GM18873 (cell line): Measurements from ENCODE around the gene FRA10AC1.
"Not testable (repeated sequence)": the region's sequence is repeated elsewhere in the genome, so short reads cannot be mapped to it uniquely, and the experiment has no call there.

Source experiments
- ATAC-seq: cut with Tn5 transposase; IDR thresholded peaks from one replicate; pipeline ENCODE4 v1.9.1; 2021; ENCODE audit warnings: mild to moderate bottlenecking, moderate library complexity, moderate number of reproducible peaks; ENCODE audit not compliant: unreplicated experiment, low FRiP score

FRA10AC1 gene

DNA sequence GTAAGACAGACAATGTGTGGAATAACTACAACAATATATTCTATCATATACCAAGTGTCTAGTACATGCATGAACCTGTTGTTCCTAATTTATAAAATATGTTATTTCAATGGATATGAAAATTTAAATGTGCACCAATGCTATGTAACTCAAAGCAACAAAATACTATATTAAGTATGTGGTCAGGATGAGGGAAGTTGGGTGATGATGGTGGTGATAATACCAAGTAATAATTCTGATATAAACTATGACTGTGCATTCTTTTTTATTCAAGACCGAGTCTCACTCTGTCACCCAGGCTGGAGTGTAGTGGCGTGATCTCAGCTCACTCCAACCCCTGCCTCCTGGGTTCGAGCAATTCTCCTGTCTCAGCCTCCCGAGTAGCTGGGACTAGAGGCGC lies 2.1 kb upstream of the FRA10AC1 start:
- no peak for ATAC-seq

GRCh38 chr10:93703841-93704240 lies 1.4 kb upstream of the FRA10AC1 start:
- no peak for ATAC-seq

DNA sequence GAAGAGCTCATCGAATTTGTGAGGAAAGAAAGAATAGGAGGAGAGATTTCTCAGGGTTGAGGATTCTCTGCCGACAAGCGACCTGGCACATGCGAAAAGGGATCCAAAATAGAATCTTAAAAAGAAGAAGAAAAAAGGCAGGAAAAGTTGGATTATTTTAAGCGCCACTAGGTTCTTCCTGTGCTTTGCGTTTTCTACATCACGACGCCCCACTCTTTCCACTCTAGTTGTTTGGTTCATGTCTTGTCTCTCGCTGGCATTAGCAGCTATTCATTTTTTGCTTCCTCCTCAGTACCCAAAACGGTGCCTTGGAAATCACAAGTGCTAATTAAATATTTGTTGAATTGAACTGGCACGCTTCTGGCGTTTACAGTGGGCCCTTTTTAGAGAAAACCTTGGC lies 674 bp upstream of the FRA10AC1 start:
- no peak for ATAC-seq

DNA sequence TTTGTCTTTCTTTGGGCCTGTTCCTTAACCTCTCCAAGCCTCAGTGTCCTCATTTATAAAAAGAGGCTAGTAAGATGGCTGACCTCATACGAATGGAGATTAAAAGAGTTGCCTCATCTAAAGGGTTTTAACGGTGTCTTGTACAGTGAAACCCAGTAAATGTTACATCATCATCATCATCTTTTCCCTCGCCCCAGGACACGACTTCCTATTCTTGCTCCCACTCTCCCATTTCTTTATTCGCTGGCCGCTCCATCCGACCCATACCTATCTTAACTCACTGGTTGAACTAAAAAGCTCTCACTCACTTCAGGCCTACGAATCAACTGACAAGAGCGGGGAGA lies 554 bp downstream of the FRA10AC1 start:
- ATAC-seq = no peak

DNA sequence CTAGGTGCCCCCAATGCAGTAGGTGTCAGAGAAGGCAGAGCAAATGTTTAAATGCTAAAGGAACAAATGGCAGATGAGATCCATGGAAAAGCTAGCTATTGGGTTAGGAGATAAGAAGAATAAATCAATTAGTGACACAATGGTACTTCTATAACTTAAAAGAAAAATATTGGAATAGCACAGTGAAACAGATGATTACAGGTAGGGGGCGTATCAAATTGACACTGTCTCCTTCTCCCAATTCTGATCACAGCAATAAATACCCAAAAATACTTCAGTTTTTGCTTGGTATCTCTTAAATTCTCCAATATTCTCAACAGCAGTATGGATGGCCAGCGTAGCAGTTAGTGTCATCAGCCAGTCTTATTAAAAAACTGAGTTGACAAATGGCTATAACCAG lies 5.2 kb downstream of the FRA10AC1 start:
- no peak for ATAC-seq

DNA sequence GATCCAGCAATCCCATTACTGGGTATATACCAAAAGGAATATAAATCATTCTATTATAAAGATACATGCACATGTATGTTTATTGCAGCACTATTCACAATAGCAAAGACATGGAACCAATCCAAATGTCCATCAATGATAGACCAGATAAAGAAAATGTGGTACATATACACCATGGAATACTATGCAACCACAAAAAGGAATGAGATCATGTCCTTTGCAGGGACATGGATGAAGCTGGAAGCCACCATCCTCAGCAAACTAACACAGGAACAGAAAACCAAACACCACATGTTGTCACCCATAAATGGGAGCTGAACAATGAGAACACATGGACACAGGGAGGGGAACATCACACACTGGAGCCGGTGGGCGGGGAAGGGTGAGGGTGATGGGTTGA lies 5.8 kb downstream of the FRA10AC1 start:
- ATAC-seq = not testable (repeated sequence)

GRCh38 chr10:93695740-93696139 lies 6.7 kb downstream of the FRA10AC1 start:
- no peak for ATAC-seq

DNA sequence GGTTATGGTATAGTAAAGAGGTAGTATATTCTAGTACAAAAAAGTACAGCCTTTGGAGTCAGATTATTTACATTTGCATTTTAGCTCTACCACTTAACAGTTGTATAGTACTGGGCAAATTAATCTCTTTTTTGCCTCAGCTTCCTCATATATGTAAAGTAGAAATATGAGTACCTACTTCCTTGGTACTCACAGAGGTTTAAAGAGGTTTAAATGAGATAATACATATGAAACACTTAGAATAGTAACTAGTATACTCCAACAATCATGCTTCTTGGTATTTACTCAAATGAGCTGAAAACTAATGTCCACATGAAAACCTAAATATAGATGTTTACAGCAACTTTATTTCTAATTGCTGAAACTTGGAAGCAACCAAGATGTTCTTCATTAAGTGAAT lies 14.7 kb downstream of the FRA10AC1 start:
- no peak for ATAC-seq

DNA sequence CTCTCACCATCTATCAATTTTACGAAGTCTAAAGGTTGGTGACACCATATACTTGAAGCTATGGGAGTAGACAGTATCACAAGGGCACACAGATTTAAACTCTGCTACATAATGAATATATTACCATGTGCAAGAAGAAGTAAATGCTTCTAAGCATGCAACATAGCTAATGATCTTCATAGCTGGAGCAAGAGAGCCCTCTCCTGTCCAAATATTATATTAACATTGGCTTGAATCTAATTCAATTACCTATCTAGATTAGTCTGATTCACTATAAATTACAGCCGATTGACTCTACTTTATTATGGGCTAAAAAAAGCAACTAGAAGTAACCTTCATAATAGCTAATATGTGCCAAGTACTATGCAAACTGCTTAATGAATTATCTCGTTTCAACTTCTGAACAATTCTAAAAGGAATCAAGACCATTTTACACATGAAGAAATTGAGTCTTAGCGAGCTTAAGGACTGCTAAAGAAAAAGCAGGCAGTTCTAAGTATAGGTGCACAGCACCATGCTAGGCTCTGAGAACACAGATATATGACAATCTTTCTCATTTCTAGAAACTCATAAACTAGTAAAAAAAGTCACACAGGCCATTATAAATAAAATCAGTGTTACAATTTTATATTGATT lies 21.9 kb downstream of the FRA10AC1 start:
- no peak for ATAC-seq

DNA sequence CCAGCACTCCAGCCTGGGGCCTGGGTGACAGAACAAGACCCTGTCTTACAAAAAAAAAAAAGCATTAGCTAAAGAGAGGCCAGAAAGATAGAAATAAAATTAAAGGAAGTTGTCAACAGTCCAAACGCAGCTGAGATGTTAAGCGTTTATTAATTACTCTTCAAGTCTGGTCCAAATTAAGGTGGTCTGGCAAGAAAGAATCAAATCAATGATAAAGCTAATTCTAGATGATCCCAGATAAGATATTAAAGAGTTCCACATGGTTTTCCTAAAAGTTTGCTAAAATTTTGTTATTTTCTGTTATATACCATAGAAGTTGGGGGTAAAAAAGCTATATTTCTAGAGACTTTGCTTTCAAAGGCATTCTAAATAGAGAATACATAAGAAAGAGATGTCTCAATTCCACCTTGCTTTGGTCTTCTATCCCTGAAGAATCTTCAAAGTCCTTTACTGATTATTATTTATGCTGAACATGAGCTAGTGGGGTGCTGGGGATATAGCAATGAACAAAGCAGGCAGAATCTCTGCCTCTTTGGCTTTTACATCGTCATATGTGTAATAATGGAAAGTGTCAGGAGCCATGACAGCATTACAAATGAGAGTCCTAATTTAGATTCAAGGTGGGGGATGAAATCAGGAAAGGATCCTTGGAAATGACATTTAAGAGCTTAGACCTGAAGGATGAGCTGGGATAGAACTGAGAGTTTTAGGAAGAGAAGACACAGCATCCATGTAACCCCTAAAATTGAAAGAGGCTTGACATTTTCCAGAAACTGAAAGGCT lies 23.4 kb downstream of the FRA10AC1 start:
- no peak for ATAC-seq

DNA sequence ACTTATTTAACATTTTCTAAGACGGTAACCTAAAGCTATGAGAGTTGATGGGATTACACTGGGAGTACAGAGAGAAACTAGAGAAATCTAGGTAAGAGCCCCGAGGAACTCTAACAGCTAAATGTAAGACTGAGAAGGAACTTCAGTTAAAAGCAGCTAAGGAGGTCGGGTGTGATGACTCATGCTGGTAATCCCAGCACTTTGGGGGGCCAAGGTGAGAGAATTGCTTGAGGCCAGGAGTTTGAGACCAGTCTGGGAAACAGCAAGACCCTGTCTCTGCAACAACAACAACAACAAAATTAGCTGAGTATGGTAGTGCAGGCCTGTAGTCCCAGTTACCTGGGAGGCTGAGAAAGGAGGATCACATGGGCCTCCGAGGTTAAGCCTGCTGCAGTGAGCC lies 24.0 kb downstream of the FRA10AC1 start:
- no peak for ATAC-seq

DNA sequence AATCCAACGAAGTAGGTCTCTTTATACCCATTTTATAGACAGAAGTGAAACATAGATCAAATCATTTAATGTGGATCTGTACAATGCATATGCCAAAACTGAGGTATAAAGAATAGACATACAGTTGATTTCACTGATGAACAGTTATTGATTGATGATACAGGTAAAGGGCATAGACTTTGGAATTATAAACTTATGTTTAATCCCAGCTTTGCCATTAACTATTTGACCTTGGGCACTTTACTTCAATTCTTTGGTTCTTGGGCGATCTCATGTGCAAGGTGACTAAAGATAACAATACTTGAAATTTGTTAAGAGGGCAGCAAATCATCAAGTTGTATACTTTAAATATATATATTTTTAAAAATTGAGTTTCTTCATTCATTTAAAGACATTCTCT lies 28.6 kb downstream of the FRA10AC1 start:
- ATAC-seq = no peak

- no peak for ATAC-seq
These were observed 29.5 kb downstream of the FRA10AC1 start for GRCh38 chr10:93672890-93673289.

DNA sequence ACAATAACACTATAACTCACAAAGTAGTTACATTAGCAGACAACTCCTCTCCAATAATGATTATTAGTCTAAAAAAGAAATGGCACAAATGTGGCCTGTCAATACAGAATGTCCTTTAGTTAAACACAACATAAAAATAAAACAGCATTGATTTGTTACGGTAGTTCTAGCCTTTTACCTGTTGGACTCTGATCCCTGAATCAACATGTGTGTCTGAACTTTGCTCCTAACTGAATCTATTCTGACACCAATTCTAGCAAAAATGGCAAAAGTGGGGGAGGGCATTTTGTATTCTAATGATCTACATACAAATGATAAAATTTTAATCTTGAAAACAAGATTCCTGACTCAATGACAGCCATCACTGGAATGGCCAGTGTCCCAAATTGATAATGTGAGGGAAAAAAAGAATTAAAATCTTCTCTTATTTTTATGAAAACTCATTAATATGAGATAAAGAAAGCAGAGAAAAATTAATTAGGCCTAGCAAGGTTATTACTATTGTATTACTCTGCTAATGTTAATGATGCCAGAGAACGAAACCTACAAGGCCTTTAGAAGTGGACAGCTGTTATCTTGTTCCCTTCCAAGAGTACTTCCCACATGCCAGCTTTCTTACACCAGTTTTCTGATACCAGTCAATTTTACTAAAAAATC lies 30.2 kb downstream of the FRA10AC1 start:
- no peak for ATAC-seq

DNA sequence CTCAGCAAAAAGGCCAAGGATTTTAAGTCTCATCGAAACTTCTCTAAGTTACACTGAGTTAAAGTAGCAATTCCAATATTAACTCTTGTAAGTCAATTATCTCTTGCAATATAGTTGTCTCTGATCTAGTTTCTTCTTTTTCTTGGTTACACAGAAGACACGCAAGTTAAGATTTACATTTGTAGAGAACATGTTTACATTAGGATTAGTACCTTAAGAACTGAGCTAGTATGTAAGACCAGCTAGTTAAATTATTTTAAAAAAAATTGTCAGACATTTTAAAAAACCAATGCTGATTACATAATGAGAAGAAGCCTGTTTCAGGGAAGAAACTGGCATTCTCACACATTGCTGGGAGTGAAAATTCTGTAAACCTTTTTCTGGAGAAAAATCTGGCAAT lies 31.4 kb downstream of the FRA10AC1 start:
- no peak for ATAC-seq

GRCh38 chr10:93670372-93670771 lies 32.0 kb downstream of the FRA10AC1 start:
- ATAC-seq = no peak

- no peak for ATAC-seq
These were observed 34.6 kb downstream of the FRA10AC1 start for GRCh38 chr10:93667795-93668194.

DNA sequence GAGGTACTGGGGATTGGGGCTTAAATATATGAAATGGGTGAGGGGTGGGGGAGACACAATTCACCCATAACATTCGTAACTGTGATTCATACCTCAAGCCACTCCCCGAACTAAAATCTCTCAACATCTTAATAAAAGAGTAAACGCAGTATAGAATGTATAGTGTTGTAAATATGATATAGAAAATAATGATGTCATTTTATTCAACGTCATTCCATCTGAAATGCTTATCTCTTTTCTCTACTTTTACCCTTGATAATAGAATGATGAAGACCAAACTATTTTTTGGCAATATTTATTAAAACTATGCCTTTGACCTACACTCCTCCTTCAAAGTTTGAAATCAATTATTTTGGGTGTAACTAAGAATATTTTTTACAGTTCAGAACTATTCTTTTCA lies 36.4 kb downstream of the FRA10AC1 start:
- no peak for ATAC-seq

DNA sequence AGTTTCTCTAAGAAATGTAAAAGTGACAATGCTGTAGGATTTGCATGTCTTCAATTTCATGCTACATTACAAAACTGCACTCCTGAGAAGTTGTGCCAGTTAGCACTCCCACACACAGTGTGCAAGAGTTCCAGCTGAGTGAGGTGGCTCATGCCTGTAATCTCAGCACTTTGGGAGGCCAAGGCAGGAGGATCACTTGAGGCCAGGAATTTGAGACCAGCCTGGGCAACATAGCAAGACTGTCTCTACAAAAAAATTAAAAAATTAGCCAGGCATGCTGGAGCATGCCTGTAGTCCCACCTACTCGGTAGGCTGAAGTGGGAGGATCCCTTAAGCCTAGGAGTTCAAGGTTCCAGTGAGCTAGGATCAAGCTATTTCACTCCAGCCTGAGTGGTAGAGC lies 44.6 kb downstream of the FRA10AC1 start:
- no peak for ATAC-seq

DNA sequence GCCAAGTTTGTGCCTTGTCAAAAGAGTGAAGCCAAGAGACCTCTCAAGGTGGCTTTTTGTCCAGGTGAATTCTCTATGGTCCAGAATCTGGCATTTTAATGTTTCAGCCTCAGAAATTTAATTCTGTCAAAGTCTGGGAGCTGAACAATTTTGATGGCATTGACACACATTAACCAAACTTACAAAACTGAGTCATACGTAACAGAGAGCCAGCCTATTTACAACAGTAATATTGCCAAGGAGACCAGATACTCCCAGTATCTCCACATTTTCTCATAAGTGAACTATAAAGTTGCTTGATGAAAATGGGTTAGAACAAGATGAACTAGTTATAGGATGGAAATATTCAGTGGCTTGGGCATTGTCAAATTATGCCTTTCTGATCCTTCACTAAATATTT lies 46.2 kb downstream of the FRA10AC1 start:
- no peak for ATAC-seq

DNA sequence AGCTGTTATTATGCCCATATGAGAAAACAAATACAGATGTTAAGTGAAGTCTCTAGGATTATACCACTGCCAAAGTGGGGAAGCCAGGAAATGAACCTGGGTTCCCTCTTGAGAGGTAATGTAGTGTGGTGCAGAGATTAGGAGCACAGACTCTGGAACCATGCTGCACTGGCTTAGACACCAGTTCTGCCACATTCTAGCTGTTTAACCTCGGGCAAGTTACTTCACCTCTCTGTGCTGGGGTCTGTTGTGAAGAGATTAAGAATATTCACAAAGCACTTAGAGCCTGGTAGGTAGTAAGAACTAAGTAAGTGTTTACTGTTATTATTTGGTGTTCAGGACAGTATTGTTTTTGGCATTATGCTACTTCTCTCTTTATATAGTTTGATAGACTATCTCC lies 48.2 kb downstream of the FRA10AC1 start:
- no peak for ATAC-seq

DNA sequence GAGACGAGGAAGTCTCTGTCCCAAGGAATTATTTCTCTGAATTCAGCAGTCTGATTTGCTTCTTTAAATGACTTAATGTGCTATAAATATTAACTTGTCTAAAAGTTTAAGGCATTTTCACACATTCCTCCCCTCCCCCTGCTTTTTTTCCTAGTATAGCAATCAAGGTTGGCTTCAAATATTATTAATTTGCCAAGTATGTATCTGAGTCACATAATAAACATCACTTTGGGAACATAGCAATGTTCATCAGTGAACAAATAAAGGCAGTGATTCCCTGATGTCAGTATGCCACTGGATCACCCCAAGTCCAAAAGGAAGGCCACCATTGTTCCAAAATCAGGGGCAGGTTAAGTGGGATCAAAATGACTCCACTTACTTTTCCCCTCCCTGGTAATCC lies 49.5 kb downstream of the FRA10AC1 start:
- ATAC-seq = no peak
